BLaER1 (cell line): ENCODE results near the gene DHFR2.

Experiments
- H3K27ac ChIP-seq: shearing (Covaris generic); formaldehyde crosslinking; 2 replicates; pipeline ENCODE4 v1.8.1; 2022
- H3K27me3 ChIP-seq: shearing (Covaris generic); formaldehyde crosslinking; 2 replicates; pipeline ENCODE4 v1.8.1; 2022
- H3K36me3 ChIP-seq: shearing (Covaris generic); formaldehyde crosslinking; 2 replicates; pipeline ENCODE4 v1.8.1; 2022
- H3K4me1 ChIP-seq: shearing (Covaris generic); formaldehyde crosslinking; 2 replicates; pipeline ENCODE4 v1.8.1; 2022
- H3K4me2 ChIP-seq: shearing (Covaris generic); formaldehyde crosslinking; 2 replicates; pipeline ENCODE4 v1.8.1; 2022
- H3K4me3 ChIP-seq: shearing (Covaris generic); formaldehyde crosslinking; 2 replicates; pipeline ENCODE4 v1.8.1; 2022
- H3K9ac ChIP-seq: shearing (Covaris generic); formaldehyde crosslinking; 2 replicates; pipeline ENCODE4 v1.8.1; 2022
- H3K9me3 ChIP-seq: shearing (Covaris generic); formaldehyde crosslinking; 2 replicates; pipeline ENCODE4 v1.8.1; 2022
- H4K20me1 ChIP-seq: shearing (Covaris generic); formaldehyde crosslinking; 2 replicates; pipeline ENCODE4 v1.8.1; 2022
- Cebpa-rat ChIP-seq: shearing (Covaris generic); IDR thresholded peaks from 2 replicates; pipeline ENCODE4 v1.8.1; 2022

Gene DHFR2

GRCh38 chr3:94043285-94043684 is 19.4 kb downstream of the DHFR2 start:
- Histone ChIP-seq H3K9ac (no peak overlapping the region), H3K4me2 (no peak overlapping the region), H4K20me1 (no peaks in the 10 kb centered on the region), H3K27me3 (no peaks in the 10 kb centered on the region), H3K36me3 (peaks cover 26% of the 10 kb centered on the region), H3K4me3 (no peak overlapping the region), H3K4me1 (no peaks in the 10 kb centered on the region), H3K27ac (no peak overlapping the region), H3K9me3 (peaks cover 21% of the 10 kb centered on the region)
- TF ChIP-seq Cebpa-rat, result no peak

GRCh38 chr3:94036909-94037507 is 25.7 kb downstream of the DHFR2 start:
- TF ChIP-seq Cebpa-rat, result no peak
- H3K9ac ChIP-seq, result no peak overlapping the region
- H3K4me2 ChIP-seq, result no peak overlapping the region
- H3K36me3 ChIP-seq, result 0 out of 2 replicates have a peak, but pooled peaks cover 4% of the 10 kb centered on the region
- no peak overlapping the region for H3K4me3 ChIP-seq
- no peaks in the 10 kb centered on the region for H3K9me3 ChIP-seq
- H3K4me1 ChIP-seq, result no peaks in the 10 kb centered on the region
- no peak overlapping the region for H3K27ac ChIP-seq
- no peaks in the 10 kb centered on the region for H4K20me1 ChIP-seq
- H3K27me3 ChIP-seq, result no peaks in the 10 kb centered on the region

- H4K20me1 ChIP-seq, result no peaks in the 10 kb centered on the region
- H3K4me3 ChIP-seq, result no peak within 1 kb of the TSS
- H3K27ac ChIP-seq, result no peak within 1 kb of the TSS
- H3K4me2 ChIP-seq, result no peak within 1 kb of the TSS
- no peaks in the 10 kb centered on the region for H3K9me3 ChIP-seq
- TF ChIP-seq Cebpa-rat, result no peak
- H3K9ac ChIP-seq, result no peak within 1 kb of the TSS
- H3K27me3 ChIP-seq, result no peaks in the 10 kb centered on the region
- H3K4me1 ChIP-seq, result no peaks in the 10 kb centered on the region
- no peaks in the 10 kb centered on the region for H3K36me3 ChIP-seq
Observed at GRCh38 chr3:94028093-94028837, 34.5 kb downstream of the DHFR2 start, which contains the start of gene STX19. Gene STX19, minus strand, starts transcription at chr3:94028597. Its CDS starts 13,328 bp downstream, at chr3:94015269.

GRCh38 chr3:94026623-94027022 is 36.1 kb downstream of the DHFR2 start:
- H3K36me3 ChIP-seq, result no peaks in the 10 kb centered on the region
- no peak overlapping the region for H3K27ac ChIP-seq
- no peak for TF ChIP-seq Cebpa-rat
- no peak overlapping the region for H3K4me3 ChIP-seq
- H3K9ac ChIP-seq, result no peak overlapping the region
- H3K9me3 ChIP-seq, result no peaks in the 10 kb centered on the region
- no peaks in the 10 kb centered on the region for H4K20me1 ChIP-seq
- H3K4me1 ChIP-seq, result no peaks in the 10 kb centered on the region
- no peaks in the 10 kb centered on the region for H3K27me3 ChIP-seq
- H3K4me2 ChIP-seq, result no peak overlapping the region

- no peaks in the 10 kb centered on the region for H3K36me3 ChIP-seq
- H3K4me1 ChIP-seq, result no peaks in the 10 kb centered on the region
- no peaks in the 10 kb centered on the region for H4K20me1 ChIP-seq
- no peak overlapping the region for H3K4me3 ChIP-seq
- H3K9ac ChIP-seq, result no peak overlapping the region
- no peak for TF ChIP-seq Cebpa-rat
- H3K27ac ChIP-seq, result no peak overlapping the region
- H3K9me3 ChIP-seq, result no peaks in the 10 kb centered on the region
- H3K27me3 ChIP-seq, result no peaks in the 10 kb centered on the region
- no peak overlapping the region for H3K4me2 ChIP-seq
Observed at GRCh38 chr3:94024385-94024784, 38.3 kb downstream of the DHFR2 start.

GRCh38 chr3:94020293-94020692 is 42.4 kb downstream of the DHFR2 start:
- no peaks in the 10 kb centered on the region for H3K36me3 ChIP-seq
- no peaks in the 10 kb centered on the region for H3K9me3 ChIP-seq
- H3K4me3 ChIP-seq, result no peak overlapping the region
- no peak overlapping the region for H3K9ac ChIP-seq
- H4K20me1 ChIP-seq, result no peaks in the 10 kb centered on the region
- no peak overlapping the region for H3K4me2 ChIP-seq
- TF ChIP-seq Cebpa-rat, result no peak
- no peaks in the 10 kb centered on the region for H3K27me3 ChIP-seq
- no peak overlapping the region for H3K27ac ChIP-seq
- H3K4me1 ChIP-seq, result peaks cover 2% of the 10 kb centered on the region

GRCh38 chr3:94019659-94020058 is 43.1 kb downstream of the DHFR2 start:
- H3K36me3 ChIP-seq, result no peaks in the 10 kb centered on the region
- H4K20me1 ChIP-seq, result no peaks in the 10 kb centered on the region
- H3K27ac ChIP-seq, result no peak overlapping the region
- H3K9me3 ChIP-seq, result no peaks in the 10 kb centered on the region
- no peak overlapping the region for H3K4me2 ChIP-seq
- no peak overlapping the region for H3K9ac ChIP-seq
- H3K4me3 ChIP-seq, result no peak overlapping the region
- H3K4me1 ChIP-seq, result peaks cover 9% of the 10 kb centered on the region
- no peaks in the 10 kb centered on the region for H3K27me3 ChIP-seq
- TF ChIP-seq Cebpa-rat, result no peak

- no peaks in the 10 kb centered on the region for H3K27me3 ChIP-seq
- no peak overlapping the region for H3K27ac ChIP-seq
- H3K36me3 ChIP-seq, result 0 out of 2 replicates have a peak, but pooled peaks cover 3% of the 10 kb centered on the region
- no peaks in the 10 kb centered on the region for H3K9me3 ChIP-seq
- peaks cover 10% of the 10 kb centered on the region for H3K4me1 ChIP-seq
- no peak overlapping the region for H3K4me3 ChIP-seq
- H4K20me1 ChIP-seq, result no peaks in the 10 kb centered on the region
- H3K4me2 ChIP-seq, result peak overlapping the region; percentile 37
- H3K9ac ChIP-seq, result no peak overlapping the region
- TF ChIP-seq Cebpa-rat, result no peak
Observed at GRCh38 chr3:94015025-94015424, 47.7 kb downstream of the DHFR2 start.

GRCh38 chr3:94012185-94012584 is 50.5 kb downstream of the DHFR2 start:
- Histone ChIP-seq H3K4me2 (no peak overlapping the region), H3K36me3 (0 out of 2 replicates have a peak, but pooled peaks cover 7% of the 10 kb centered on the region), H3K4me3 (no peak overlapping the region), H3K27me3 (no peaks in the 10 kb centered on the region), H3K9me3 (no peaks in the 10 kb centered on the region; the same call in 1 of the 2 replicates), H3K9ac (no peak overlapping the region), H3K27ac (no peak overlapping the region), H3K4me1 (peaks cover 10% of the 10 kb centered on the region), H4K20me1 (no peaks in the 10 kb centered on the region)
- TF ChIP-seq Cebpa-rat, result no peak

GRCh38 chr3:94011233-94011711 is 51.4 kb downstream of the DHFR2 start:
- no peak for TF ChIP-seq Cebpa-rat
- H3K9ac ChIP-seq, result no peak overlapping the region
- H4K20me1 ChIP-seq, result no peaks in the 10 kb centered on the region
- H3K27ac ChIP-seq, result no peak overlapping the region
- H3K4me3 ChIP-seq, result no peak overlapping the region
- no peaks in the 10 kb centered on the region for H3K27me3 ChIP-seq
- H3K4me2 ChIP-seq, result no peak overlapping the region
- H3K9me3 ChIP-seq, result no peaks in the 10 kb centered on the region; the same call in 1 of the 2 replicates
- peaks cover 13% of the 10 kb centered on the region; the same call in 1 of the 2 replicates for H3K36me3 ChIP-seq
- H3K4me1 ChIP-seq, result peaks cover 10% of the 10 kb centered on the region
